Common myeloid progenitor, CD34-positive (primary cell): Measurements from ENCODE around the gene ZNF582.
"Not testable (repeated sequence)": the region's sequence is repeated elsewhere in the genome, so short reads cannot be mapped to it uniquely, and the experiment has no call there.

Source experiments
- CTCF ChIA-PET: fragments of 350-600 bp; sonication (Branson Sonifier 250); formaldehyde crosslinking; loops from one replicate; lab custom pipeline; 2021; ENCODE audit warnings: antibody characterized with exemption; lab: Charles Lee
- POLR2A ChIA-PET: fragments of 350-600 bp; sonication (Branson Sonifier 250); formaldehyde crosslinking; loops from one replicate; lab custom pipeline; 2021; ENCODE audit warnings: antibody characterized with exemption; lab: Charles Lee
- DNase-seq, 3 donors: peaks; one replicate each; pipeline versions ENCODE4 v3.0.0 to v3.0.0-alpha.2; 2013
- H3K27ac ChIP-seq, 2 experiments: 1 replicate in 1 of 2; 2 replicates in 1 of 2; pipeline ENCODE4 v1.7.0; 2013; ENCODE audit warnings: inconsistent platforms in 2 of 2, low read length in 2 of 2, mild to moderate bottlenecking in 2 of 2, low read depth in 1 of 2, moderate library complexity in 1 of 2; ENCODE audit not compliant: severe bottlenecking in 2 of 2, insufficient read depth in 1 of 2, poor library complexity in 1 of 2
- H3K27me3 ChIP-seq, 5 experiments: replicated peaks in 2 of 5; 1 replicate in 3 of 5; 2 replicates in 2 of 5; pipeline versions ENCODE4 v1.6.1 to v1.7.0; 2013; ENCODE audit warnings: low read length in 4 of 5, mild to moderate bottlenecking in 2 of 5, moderate library complexity in 2 of 5, inconsistent platforms in 1 of 5; ENCODE audit not compliant: insufficient read depth in 5 of 5, control insufficient read depth in 4 of 5
- H3K36me3 ChIP-seq, 4 experiments: 1 replicate in 2 of 4; 2 replicates in 2 of 4; pipeline versions ENCODE4 v1.6.1 to v1.7.0; 2013; ENCODE audit warnings: low read length in 3 of 4, control low read depth in 1 of 4, mild to moderate bottlenecking in 1 of 4; ENCODE audit not compliant: control insufficient read depth in 4 of 4, insufficient read depth in 4 of 4
- H3K4me1 ChIP-seq, 4 experiments: 1 replicate in 3 of 4; 2 replicates in 1 of 4; pipeline versions ENCODE4 v1.6.1 to v1.7.1; 2013; ENCODE audit warnings: low read length in 3 of 4, mild to moderate bottlenecking in 3 of 4, control low read depth in 1 of 4, inconsistent platforms in 1 of 4, moderate library complexity in 1 of 4; ENCODE audit not compliant: control insufficient read depth in 4 of 4, insufficient read depth in 4 of 4; ENCODE audit errors: control extremely low read depth in 1 of 4
- H3K4me3 ChIP-seq, 7 experiments: 1 replicate in 4 of 7; 2 replicates in 3 of 7; pipeline versions ENCODE4 v1.5.1 to v1.7.0; 2013; ENCODE audit warnings: mild to moderate bottlenecking in 7 of 7, low read length in 6 of 7, moderate library complexity in 6 of 7, inconsistent platforms in 2 of 7, low read depth in 2 of 7, control low read depth in 1 of 7; ENCODE audit not compliant: insufficient read depth in 4 of 7, control insufficient read depth in 1 of 7; ENCODE audit errors: extremely low read depth in 1 of 7
- H3K9me3 ChIP-seq, 5 experiments: 1 replicate in 4 of 5; 2 replicates in 1 of 5; pipeline versions ENCODE4 v1.6.1 to v1.7.1; 2013; ENCODE audit warnings: low read length in 4 of 5, mild to moderate bottlenecking in 2 of 5, inconsistent platforms in 1 of 5, low read depth in 1 of 5, moderate library complexity in 1 of 5; ENCODE audit not compliant: control insufficient read depth in 4 of 5, insufficient read depth in 2 of 5; ENCODE audit errors: control extremely low read depth in 1 of 5

Gene ZNF582

DNA sequence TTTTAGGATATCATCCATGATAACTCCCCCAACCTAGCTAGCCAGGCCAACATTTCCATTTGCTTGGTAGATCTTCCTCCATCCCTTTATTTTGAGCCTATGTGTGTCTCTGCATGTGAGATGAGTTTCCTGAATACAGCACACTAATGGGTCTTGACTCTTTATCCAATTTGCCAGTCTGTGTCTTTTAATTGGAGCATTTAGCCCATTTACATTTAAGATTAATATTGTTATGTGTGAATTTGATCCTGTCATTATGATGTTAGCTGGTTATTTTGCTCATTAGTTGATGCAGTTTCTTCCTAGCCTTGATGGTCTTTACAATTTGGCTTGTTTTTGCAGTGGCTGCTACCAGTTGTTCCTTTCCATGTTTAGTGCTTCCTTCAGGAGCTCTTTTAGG, 58.0 kb downstream of the ZNF582 start:
- H3K36me3 ChIP-seq, H3K4me1 ChIP-seq, H3K9me3 ChIP-seq, H3K4me3 ChIP-seq, DNase-seq, POLR2A ChIA-PET, H3K27ac ChIP-seq, H3K27me3 ChIP-seq: not testable (repeated sequence)
- CTCF ChIA-PET = interaction anchor here (1.4 to 6.2 kb wide), 6 partner anchors 14 to 764 kb away, joined by 3 to 130 read pairs (median 16); partner anchors contain the start of gene ZSCAN5A

DNA sequence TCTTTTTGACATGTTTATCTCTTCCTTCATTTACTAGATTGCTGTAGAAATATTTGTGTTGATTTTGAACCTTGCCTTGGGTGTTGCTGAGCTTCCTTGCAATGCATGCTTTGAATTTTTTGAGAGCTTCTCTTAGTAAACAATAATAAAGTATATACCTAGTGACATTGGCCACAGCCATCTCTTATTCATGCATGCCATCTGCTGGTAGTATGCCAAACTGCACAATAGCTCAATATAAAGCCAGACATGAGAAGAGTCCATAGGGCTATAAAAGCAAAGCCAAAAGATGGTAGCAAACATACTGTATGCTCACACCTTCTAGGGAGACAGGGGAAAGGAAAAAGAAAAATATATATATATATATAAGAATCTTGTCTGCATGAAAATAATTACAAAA, 59.8 kb downstream of the ZNF582 start:
- Histone ChIP-seq H3K4me1 (no peaks in the 10 kb centered on the region), H3K9me3 (peaks cover 0 to 8% (median 0%) of the 10 kb centered on the region in 5 experiments), H3K27ac (no peak overlapping the region), H3K36me3 (no peaks in the 10 kb centered on the region), H3K4me3 (no peak overlapping the region), H3K27me3 (no peaks in the 10 kb centered on the region)
- ChIA-PET CTCF (interaction anchor here (0.7 to 6.2 kb wide), 28 partner anchors 8 to 267 kb away, joined by 3 to 130 read pairs (median 5); no protein-coding TSS in a partner anchor), POLR2A (no interaction called here)
- DNase-seq = peak; percentile 66 to 85 (median 79)
